NCI-H2029 treated with DMSO at 0.1 percent for 48 hours (cell line): Measurements from ENCODE around the gene AOAH.
"Not testable (repeated sequence)": the region's sequence is repeated elsewhere in the genome, so short reads cannot be mapped to it uniquely, and the experiment has no call there.

ENCODE experiments used
- DNase-seq: peaks from one replicate; lab custom pipeline; 2025; lab: John Stamatoyannopoulos, UW

The AOAH gene

DNA sequence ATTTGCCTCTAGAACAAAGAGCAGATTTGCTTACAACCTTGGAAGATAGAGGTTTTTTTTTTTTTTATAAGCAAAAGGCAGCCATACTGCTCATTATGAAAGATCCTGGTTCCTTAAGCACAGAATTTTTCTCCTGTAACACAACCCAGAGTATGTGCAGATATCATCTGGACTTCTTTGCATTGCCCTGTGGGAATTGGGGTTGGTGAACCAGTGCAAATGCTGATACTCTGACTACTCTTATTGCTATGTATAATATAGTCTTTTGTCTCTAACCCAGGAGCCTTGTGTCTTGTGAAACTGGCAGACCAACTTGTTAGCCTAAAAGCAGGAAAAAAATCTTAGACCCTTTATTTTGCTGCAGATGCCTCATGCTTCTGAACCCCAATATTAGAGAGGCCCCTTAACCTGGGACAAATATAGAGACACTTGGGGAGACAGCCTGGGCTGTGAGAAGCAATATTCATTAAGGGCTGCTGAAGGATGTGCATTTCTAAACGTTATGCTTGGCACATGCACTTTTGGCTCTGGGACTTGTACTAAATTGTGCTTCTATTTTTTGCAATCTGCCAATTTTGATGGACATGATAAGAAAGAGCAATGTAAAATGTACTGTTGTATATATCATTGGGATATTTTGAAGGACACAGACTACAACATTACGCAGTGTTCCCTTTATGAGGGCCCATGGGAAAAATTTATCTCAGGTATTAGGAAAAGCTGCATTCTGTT lies 255.8 kb downstream of the AOAH start:
- no peak for DNase-seq

DNA sequence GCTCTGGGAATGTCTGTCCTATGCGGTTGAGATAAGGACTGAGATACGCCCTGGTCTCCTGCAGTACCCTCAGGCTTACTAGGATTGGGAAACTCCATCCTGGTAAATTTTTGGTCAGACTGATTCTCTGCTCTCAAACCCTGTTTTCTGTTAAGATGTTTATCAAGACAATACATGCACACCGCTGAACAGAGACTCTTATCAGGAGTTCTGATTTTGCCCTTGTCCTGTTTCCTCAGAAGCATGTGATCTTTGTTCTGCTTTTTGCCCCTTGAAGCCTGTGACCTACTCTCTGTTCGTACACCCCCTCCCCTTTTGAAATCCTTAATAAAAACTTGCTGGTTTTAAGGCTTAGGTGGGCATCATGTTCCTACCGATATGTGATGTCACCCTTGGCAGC lies 258.3 kb downstream of the AOAH start:
- not testable (repeated sequence) for DNase-seq

DNA sequence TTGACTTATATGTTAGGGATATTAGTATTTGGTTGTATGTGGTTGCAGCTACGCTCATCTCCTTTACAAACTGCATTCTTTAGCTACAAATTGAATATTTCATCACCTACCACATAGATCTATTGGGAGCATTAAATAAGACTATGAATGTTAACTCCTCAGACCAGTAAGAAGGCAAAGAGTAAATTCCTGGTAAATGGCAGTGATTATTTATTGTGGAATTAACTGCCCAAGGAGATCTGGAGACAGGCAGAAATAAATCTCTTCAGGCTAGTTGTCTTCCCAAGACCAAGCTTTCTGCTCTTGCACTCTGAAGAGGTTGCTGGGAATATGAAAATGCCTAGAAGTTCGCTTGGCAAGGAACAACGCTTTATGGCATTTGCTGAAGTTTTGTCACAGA lies 260.0 kb downstream of the AOAH start:
- no peak for DNase-seq
